Measurements from ENCODE around the gene RPSA. TPM values are rescaled to one million over a fixed set of nuclear protein-coding genes. Genes with fewer than 3 reads are reported as not detected.
A peak's percentile ranks its signal among the peaks of the same experiment; 100 is the strongest.

RPSA gene
- total RNA-seq, 1 experiment from 2014 or later: 2,455 TPM

DNA sequence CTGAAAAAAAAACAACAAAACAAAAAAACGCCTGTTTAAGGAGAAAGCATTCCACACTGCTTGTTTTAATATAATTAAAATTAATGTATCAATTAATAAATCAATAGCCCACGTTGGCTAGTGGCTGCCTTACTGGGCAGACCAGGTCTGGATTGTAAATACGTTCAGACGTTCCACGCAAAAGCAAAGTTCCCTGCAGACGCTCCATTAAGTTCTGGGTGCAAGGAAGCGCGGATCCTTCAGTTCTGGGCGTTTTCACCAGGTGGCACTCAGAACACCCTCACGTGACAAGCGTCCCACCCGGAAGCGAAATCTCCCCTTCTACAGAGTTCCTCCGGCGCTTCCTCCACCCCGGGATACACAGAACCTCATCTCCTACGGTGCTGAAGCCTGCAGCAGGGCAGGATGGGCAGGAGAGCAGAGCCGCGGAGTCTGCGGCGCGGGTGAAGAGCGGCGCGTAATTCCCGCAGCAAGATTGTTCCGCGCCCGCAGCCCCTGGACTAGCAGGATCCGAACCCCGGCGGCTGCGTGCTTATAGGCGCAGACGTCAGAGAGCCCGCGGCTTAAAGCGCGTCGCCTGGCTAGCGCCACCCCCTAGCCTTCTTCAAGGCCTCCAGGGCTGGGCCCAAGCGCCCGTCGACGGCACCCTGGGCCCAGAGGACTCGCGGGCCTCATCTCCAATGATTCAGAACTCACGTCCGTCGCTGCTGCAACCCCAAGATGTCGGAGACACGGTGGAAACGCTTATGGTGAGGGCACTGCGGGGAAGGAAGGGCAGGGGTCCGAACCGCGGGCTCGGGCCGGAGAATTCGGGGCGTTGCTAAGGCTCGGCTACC is 23.3 kb upstream of the RPSA start, which contains the start of gene SLC25A38 (continued):
- TF ChIP-seq, protein P1, sequence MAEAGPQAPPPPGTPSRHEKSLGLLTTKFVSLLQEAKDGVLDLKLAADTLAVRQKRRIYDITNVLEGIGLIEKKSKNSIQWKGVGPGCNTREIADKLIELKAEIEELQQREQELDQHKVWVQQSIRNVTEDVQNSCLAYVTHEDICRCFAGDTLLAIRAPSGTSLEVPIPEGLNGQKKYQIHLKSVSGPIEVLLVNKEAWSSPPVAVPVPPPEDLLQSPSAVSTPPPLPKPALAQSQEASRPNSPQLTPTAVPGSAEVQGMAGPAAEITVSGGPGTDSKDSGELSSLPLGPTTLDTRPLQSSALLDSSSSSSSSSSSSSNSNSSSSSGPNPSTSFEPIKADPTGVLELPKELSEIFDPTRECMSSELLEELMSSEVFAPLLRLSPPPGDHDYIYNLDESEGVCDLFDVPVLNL (CRISPR knock-in tag; IDR thresholded peaks at IDR 0.05; ENCODE audit: borderline replicate concordance, low read depth): no peak
- TF ChIP-seq, protein P2, sequence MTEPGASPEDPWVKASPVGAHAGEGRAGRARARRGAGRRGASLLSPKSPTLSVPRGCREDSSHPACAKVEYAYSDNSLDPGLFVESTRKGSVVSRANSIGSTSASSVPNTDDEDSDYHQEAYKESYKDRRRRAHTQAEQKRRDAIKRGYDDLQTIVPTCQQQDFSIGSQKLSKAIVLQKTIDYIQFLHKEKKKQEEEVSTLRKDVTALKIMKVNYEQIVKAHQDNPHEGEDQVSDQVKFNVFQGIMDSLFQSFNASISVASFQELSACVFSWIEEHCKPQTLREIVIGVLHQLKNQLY (CRISPR knock-in tag; IDR thresholded peaks at IDR 0.05): no peak
- TF ChIP-seq, protein P3, sequence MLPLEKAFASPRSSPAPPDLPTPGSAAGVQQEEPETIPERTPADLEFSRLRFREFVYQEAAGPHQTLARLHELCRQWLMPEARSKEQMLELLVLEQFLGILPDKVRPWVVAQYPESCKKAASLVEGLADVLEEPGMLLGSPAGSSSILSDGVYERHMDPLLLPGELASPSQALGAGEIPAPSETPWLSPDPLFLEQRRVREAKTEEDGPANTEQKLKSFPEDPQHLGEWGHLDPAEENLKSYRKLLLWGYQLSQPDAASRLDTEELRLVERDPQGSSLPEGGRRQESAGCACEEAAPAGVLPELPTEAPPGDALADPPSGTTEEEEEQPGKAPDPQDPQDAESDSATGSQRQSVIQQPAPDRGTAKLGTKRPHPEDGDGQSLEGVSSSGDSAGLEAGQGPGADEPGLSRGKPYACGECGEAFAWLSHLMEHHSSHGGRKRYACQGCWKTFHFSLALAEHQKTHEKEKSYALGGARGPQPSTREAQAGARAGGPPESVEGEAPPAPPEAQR (CRISPR knock-in tag; IDR thresholded peaks at IDR 0.05): no peak
- TF ChIP-seq ATF1 (CRISPR knock-in tag; IDR thresholded peaks at IDR 0.05) (no peak), MYBL2 (CRISPR knock-in tag; IDR thresholded peaks at IDR 0.05) (peak; percentile 73; the same call in 1 of the 2 replicates), SMAD4 (CRISPR knock-in tag; IDR thresholded peaks at IDR 0.05) (no peak), NFATC4 (CRISPR knock-in tag; IDR thresholded peaks at IDR 0.05) (no peak), NFYB (CRISPR knock-in tag; conservative IDR thresholded peaks at IDR 0.05; ENCODE audit: low read depth) (no peak), NFE2L1 (CRISPR knock-in tag; IDR thresholded peaks at IDR 0.05) (0 out of 2 replicates have a peak, but pooled peaks have one; percentile 20), FOXJ3 (CRISPR knock-in tag; IDR thresholded peaks at IDR 0.05; ENCODE audit: borderline replicate concordance) (no peak), GTF2I (CRISPR knock-in tag; conservative IDR thresholded peaks at IDR 0.05) (no peak), JAZF1 (CRISPR knock-in tag; IDR thresholded peaks at IDR 0.05) (no peak), TEAD1 (CRISPR knock-in tag; IDR thresholded peaks at IDR 0.05) (no peak), ZNF396 (CRISPR knock-in tag; IDR thresholded peaks at IDR 0.05; ENCODE audit: borderline replicate concordance) (no peak), GABPB1 (CRISPR knock-in tag; IDR thresholded peaks at IDR 0.05) (peak; percentile 67), FOXK1 (CRISPR knock-in tag; IDR thresholded peaks at IDR 0.05) (peak; percentile 84)
- TF ChIP-seq, protein P4, sequence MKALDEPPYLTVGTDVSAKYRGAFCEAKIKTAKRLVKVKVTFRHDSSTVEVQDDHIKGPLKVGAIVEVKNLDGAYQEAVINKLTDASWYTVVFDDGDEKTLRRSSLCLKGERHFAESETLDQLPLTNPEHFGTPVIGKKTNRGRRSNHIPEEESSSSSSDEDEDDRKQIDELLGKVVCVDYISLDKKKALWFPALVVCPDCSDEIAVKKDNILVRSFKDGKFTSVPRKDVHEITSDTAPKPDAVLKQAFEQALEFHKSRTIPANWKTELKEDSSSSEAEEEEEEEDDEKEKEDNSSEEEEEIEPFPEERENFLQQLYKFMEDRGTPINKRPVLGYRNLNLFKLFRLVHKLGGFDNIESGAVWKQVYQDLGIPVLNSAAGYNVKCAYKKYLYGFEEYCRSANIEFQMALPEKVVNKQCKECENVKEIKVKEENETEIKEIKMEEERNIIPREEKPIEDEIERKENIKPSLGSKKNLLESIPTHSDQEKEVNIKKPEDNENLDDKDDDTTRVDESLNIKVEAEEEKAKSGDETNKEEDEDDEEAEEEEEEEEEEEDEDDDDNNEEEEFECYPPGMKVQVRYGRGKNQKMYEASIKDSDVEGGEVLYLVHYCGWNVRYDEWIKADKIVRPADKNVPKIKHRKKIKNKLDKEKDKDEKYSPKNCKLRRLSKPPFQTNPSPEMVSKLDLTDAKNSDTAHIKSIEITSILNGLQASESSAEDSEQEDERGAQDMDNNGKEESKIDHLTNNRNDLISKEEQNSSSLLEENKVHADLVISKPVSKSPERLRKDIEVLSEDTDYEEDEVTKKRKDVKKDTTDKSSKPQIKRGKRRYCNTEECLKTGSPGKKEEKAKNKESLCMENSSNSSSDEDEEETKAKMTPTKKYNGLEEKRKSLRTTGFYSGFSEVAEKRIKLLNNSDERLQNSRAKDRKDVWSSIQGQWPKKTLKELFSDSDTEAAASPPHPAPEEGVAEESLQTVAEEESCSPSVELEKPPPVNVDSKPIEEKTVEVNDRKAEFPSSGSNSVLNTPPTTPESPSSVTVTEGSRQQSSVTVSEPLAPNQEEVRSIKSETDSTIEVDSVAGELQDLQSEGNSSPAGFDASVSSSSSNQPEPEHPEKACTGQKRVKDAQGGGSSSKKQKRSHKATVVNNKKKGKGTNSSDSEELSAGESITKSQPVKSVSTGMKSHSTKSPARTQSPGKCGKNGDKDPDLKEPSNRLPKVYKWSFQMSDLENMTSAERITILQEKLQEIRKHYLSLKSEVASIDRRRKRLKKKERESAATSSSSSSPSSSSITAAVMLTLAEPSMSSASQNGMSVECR (CRISPR knock-in tag; IDR thresholded peaks at IDR 0.05; ENCODE audit: borderline replicate concordance): no peak
- TF ChIP-seq, protein P5, sequence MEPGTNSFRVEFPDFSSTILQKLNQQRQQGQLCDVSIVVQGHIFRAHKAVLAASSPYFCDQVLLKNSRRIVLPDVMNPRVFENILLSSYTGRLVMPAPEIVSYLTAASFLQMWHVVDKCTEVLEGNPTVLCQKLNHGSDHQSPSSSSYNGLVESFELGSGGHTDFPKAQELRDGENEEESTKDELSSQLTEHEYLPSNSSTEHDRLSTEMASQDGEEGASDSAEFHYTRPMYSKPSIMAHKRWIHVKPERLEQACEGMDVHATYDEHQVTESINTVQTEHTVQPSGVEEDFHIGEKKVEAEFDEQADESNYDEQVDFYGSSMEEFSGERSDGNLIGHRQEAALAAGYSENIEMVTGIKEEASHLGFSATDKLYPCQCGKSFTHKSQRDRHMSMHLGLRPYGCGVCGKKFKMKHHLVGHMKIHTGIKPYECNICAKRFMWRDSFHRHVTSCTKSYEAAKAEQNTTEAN (CRISPR knock-in tag; IDR thresholded peaks at IDR 0.05): peak; percentile 81; the same call in 1 of the 2 replicates
- TF ChIP-seq, protein P6, sequence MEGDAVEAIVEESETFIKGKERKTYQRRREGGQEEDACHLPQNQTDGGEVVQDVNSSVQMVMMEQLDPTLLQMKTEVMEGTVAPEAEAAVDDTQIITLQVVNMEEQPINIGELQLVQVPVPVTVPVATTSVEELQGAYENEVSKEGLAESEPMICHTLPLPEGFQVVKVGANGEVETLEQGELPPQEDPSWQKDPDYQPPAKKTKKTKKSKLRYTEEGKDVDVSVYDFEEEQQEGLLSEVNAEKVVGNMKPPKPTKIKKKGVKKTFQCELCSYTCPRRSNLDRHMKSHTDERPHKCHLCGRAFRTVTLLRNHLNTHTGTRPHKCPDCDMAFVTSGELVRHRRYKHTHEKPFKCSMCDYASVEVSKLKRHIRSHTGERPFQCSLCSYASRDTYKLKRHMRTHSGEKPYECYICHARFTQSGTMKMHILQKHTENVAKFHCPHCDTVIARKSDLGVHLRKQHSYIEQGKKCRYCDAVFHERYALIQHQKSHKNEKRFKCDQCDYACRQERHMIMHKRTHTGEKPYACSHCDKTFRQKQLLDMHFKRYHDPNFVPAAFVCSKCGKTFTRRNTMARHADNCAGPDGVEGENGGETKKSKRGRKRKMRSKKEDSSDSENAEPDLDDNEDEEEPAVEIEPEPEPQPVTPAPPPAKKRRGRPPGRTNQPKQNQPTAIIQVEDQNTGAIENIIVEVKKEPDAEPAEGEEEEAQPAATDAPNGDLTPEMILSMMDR (IDR thresholded peaks at IDR 0.05): no peak
- TF ChIP-seq, protein P7, sequence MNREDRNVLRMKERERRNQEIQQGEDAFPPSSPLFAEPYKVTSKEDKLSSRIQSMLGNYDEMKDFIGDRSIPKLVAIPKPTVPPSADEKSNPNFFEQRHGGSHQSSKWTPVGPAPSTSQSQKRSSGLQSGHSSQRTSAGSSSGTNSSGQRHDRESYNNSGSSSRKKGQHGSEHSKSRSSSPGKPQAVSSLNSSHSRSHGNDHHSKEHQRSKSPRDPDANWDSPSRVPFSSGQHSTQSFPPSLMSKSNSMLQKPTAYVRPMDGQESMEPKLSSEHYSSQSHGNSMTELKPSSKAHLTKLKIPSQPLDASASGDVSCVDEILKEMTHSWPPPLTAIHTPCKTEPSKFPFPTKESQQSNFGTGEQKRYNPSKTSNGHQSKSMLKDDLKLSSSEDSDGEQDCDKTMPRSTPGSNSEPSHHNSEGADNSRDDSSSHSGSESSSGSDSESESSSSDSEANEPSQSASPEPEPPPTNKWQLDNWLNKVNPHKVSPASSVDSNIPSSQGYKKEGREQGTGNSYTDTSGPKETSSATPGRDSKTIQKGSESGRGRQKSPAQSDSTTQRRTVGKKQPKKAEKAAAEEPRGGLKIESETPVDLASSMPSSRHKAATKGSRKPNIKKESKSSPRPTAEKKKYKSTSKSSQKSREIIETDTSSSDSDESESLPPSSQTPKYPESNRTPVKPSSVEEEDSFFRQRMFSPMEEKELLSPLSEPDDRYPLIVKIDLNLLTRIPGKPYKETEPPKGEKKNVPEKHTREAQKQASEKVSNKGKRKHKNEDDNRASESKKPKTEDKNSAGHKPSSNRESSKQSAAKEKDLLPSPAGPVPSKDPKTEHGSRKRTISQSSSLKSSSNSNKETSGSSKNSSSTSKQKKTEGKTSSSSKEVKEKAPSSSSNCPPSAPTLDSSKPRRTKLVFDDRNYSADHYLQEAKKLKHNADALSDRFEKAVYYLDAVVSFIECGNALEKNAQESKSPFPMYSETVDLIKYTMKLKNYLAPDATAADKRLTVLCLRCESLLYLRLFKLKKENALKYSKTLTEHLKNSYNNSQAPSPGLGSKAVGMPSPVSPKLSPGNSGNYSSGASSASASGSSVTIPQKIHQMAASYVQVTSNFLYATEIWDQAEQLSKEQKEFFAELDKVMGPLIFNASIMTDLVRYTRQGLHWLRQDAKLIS (CRISPR knock-in tag; IDR thresholded peaks at IDR 0.05; ENCODE audit: borderline replicate concordance): peak; percentile 80; the same call in 1 of the 2 replicates
- TF ChIP-seq, protein P8, sequence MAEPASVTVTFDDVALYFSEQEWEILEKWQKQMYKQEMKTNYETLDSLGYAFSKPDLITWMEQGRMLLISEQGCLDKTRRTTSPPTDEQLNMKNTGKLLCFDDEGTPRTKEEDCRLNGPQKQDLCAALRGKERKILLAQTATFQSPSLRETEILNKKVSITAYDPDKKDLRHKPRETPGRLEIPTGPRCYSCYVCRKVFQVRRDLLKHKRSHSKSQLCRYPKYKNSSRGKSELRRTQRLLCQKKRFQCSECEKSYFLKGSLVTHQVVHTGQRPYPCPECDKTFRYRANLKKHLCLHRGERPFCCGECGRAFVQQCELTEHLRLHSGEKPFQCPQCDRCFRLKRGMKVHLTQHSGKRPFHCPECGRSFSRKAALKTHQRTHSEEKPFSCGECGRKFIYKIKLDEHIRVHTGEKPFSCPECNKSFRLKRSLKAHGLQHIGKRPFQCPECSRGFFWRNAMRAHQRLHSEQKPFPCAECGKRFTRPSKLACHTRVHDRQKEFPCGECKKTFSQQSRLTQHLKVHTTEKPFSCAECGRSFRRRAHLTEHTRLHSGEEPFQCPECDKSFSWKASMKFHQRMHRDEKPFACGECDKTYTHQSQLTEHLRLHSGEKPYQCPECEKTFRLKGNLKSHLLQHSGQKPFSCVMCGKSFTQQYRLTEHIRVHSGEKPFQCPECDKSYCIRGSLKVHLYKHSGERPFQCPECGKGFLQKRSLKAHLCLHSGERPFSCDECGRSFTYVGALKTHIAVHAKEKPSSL (CRISPR knock-in tag; conservative IDR thresholded peaks at IDR 0.05): no peak

Data from WTC11 (cell line).